Activated B cell treated with CpG ODN at 0.5 μM for 24 hours (primary cell): ENCODE results near the gene TFRC. TPM values are rescaled to one million over a fixed set of nuclear protein-coding genes. Genes with fewer than 3 reads are reported as not detected.

Experiments used
- ATAC-seq: fragments of 200-7000 bp; cut with Tn5 transposase; one replicate; pipeline ENCODE4 v1.10.0; 2021; ENCODE audit warnings: low read depth, mild to moderate bottlenecking, moderate library complexity
- CTCF ChIA-PET: fragments of 350-600 bp; sonication (Branson Sonifier 250); formaldehyde crosslinking; loops from one replicate; lab custom pipeline; 2021; ENCODE audit warnings: antibody characterized with exemption; lab: Charles Lee
- POLR2A ChIA-PET: fragments of 350-600 bp; sonication (Branson Sonifier 250); formaldehyde crosslinking; loops from one replicate; lab custom pipeline; 2021; ENCODE audit warnings: antibody characterized with exemption; lab: Charles Lee
- DNase-seq: peaks from one replicate; pipeline ENCODE4 v3.0.0; 2022
- H3K27ac Mint-ChIP-seq: one replicate; pipeline ENCODE4 v1.8.0; 2020; ENCODE audit warnings: mixed read lengths
- H3K27me3 Mint-ChIP-seq: one replicate; pipeline ENCODE4 v1.8.0; 2021; ENCODE audit warnings: mixed read lengths
- H3K36me3 Mint-ChIP-seq: one replicate; pipeline ENCODE4 v1.8.0; 2021; ENCODE audit warnings: low read depth, mixed read lengths
- H3K4me1 Mint-ChIP-seq: one replicate; pipeline ENCODE4 v1.8.0; 2021; ENCODE audit warnings: mixed read lengths
- H3K4me3 Mint-ChIP-seq: one replicate; pipeline ENCODE4 v1.8.0; 2020; ENCODE audit warnings: mild to moderate bottlenecking, mixed read lengths
- H3K9me3 Mint-ChIP-seq: one replicate; pipeline ENCODE4 v1.8.0; 2020; ENCODE audit warnings: mixed read lengths
- CTCF ChIP-seq: fragments of 200-600 bp; IDR thresholded peaks from one replicate; pipeline ENCODE4 v1.8.0; 2022; ENCODE audit warnings: antibody characterized with exemption, mild to moderate bottlenecking
- intact Hi-C: fragments of 100-400 bp; cut with micrococcal nuclease; formaldehyde crosslinking; loops from one replicate; pipeline ENCODE4 v1.15.1; 2024
- total RNA-seq: library from RNA; stranded (reverse); gene quantifications from 2 replicates; pipeline ENCODE4 v1.2.3, GENCODE V29; 2022

Gene TFRC
- total RNA-seq = 238 and 290 TPM in 2 replicates

- peak; percentile 94 for ATAC-seq
- Mint-ChIP-seq H3K4me1 (peaks cover 47% of the 10 kb centered on the region), H3K9me3 (no peaks in the 10 kb centered on the region), H3K27me3 (no peaks in the 10 kb centered on the region), H3K4me3 (peak within 1 kb of the TSS; percentile 99), H3K36me3 (peaks cover 17% of the 10 kb centered on the region), H3K27ac (peak within 1 kb of the TSS; percentile 91)
- POLR2A ChIA-PET = interaction anchor here (1.0 to 5.6 kb wide), 8 partner anchors 10 to 111 kb away, joined by 4 to 49 read pairs (median 10); no protein-coding TSS in a partner anchor
- intact Hi-C loops = loop anchor here (1.0 to 5.0 kb wide), 9 partner anchors 9 to 640 kb away; partner anchors contain the start of genes ACAP2, PCYT1A and UBXN7
- CTCF ChIA-PET = interaction anchor here (0.7 to 2.2 kb wide), 2 partner anchors 9 to 111 kb away, joined by 3 to 5 read pairs; no protein-coding TSS in a partner anchor
- TF ChIP-seq CTCF = no peak
- DNase-seq = peak; percentile 99
Measured at GRCh38 chr3:196081834-196082618, at the start of gene TFRC. TSS of gene TFRC (minus strand) at chr3:196082090. CDS start at chr3:196077099, 4,991 bp downstream.

GRCh38 chr3:196128172-196128843 is 46.4 kb upstream of the TFRC start:
- intact Hi-C loops = no loop called here
- H3K4me3 Mint-ChIP-seq = no peak overlapping the region
- ChIA-PET POLR2A (interaction anchor here (0.6 kb wide), 1 partner anchor 64 kb away, joined by 5 read pairs; no protein-coding TSS in a partner anchor), CTCF (no interaction called here)
- DNase-seq (no peak), ATAC-seq (no peak)
- TF ChIP-seq CTCF = no peak
- H3K9me3 Mint-ChIP-seq = no peaks in the 10 kb centered on the region
- peaks cover 12% of the 10 kb centered on the region for H3K4me1 Mint-ChIP-seq
- no peaks in the 10 kb centered on the region for H3K27me3 Mint-ChIP-seq
- no peaks in the 10 kb centered on the region for H3K36me3 Mint-ChIP-seq
- no peak overlapping the region for H3K27ac Mint-ChIP-seq

- intact Hi-C loops = loop anchor here (2.0 kb wide), 1 partner anchor 15 kb away; no protein-coding TSS in a partner anchor
- no peak for ATAC-seq
- no peak for TF ChIP-seq CTCF
- DNase-seq = no peak
- Mint-ChIP-seq H3K27me3 (no peaks in the 10 kb centered on the region), H3K27ac (no peak overlapping the region), H3K36me3 (no peaks in the 10 kb centered on the region), H3K4me1 (peaks cover 19% of the 10 kb centered on the region), H3K9me3 (no peaks in the 10 kb centered on the region), H3K4me3 (no peak overlapping the region)
- POLR2A ChIA-PET = interaction anchor here (0.5 to 0.9 kb wide), 5 partner anchors 9 to 65 kb away, joined by 3 to 5 read pairs (median 3); no protein-coding TSS in a partner anchor
- CTCF ChIA-PET = no interaction called here
Measured at GRCh38 chr3:196127308-196128040, 45.6 kb upstream of the TFRC start.

- intact Hi-C loops = no loop called here
- no peaks in the 10 kb centered on the region for H3K9me3 Mint-ChIP-seq
- ATAC-seq (no peak), DNase-seq (no peak)
- POLR2A ChIA-PET = no interaction called here
- TF ChIP-seq CTCF = no peak
- no peak overlapping the region for H3K4me3 Mint-ChIP-seq
- H3K36me3 Mint-ChIP-seq = no peaks in the 10 kb centered on the region
- CTCF ChIA-PET = no interaction called here
- H3K4me1 Mint-ChIP-seq = peaks cover 45% of the 10 kb centered on the region
- no peak overlapping the region for H3K27ac Mint-ChIP-seq
- no peaks in the 10 kb centered on the region for H3K27me3 Mint-ChIP-seq
Measured at GRCh38 chr3:196124608-196125007, 42.7 kb upstream of the TFRC start.
